Myocyte (in vitro differentiated cells): Measurements from ENCODE around the gene DLL1. TPM values are rescaled to one million over a fixed set of nuclear protein-coding genes. Genes with fewer than 3 reads are reported as not detected.

Source experiments
- DNase-seq: peaks from one replicate; pipeline ENCODE4 v3.0.0-alpha.2; 2012; ENCODE audit warnings: low read depth
- total RNA-seq: library from RNA; depleted of rRNA; stranded (reverse); fragments of >200 nt; gene quantifications from 2 replicates; pipeline ENCODE4 v1.2.3, GENCODE V29; 2014

DLL1 gene
- total RNA-seq, 1 donor from 2014 or later, result 38.7 TPM

- DNase-seq, result no peak
Measured at GRCh38 chr6:170283212-170284081, 7.4 kb downstream of the DLL1 start.

GRCh38 chr6:170282512-170283158 lies 8.2 kb downstream of the DLL1 start:
- no peak for DNase-seq

GRCh38 chr6:170281331-170282292 lies 9.3 kb downstream of the DLL1 start:
- no peak for DNase-seq

GRCh38 chr6:170280689-170281045 lies 10.2 kb downstream of the DLL1 start:
- no peak for DNase-seq

- DNase-seq, result peak; percentile 88
Measured at GRCh38 chr6:170279977-170280688, 10.7 kb downstream of the DLL1 start.

- DNase-seq, result no peak
Measured at GRCh38 chr6:170279426-170279825, 11.5 kb downstream of the DLL1 start.

- no peak for DNase-seq
Measured at GRCh38 chr6:170278743-170279094, 12.2 kb downstream of the DLL1 start.

GRCh38 chr6:170277893-170278742 lies 12.8 kb downstream of the DLL1 start:
- no peak for DNase-seq

GRCh38 chr6:170276369-170277057 lies 14.4 kb downstream of the DLL1 start:
- DNase-seq, result no peak

GRCh38 chr6:170274713-170275560 lies 15.9 kb downstream of the DLL1 start:
- no peak for DNase-seq

- no peak for DNase-seq
Measured at GRCh38 chr6:170273681-170274080, 17.2 kb downstream of the DLL1 start.

GRCh38 chr6:170273191-170273590 lies 17.7 kb downstream of the DLL1 start:
- DNase-seq, result no peak

GRCh38 chr6:170272341-170273065 lies 18.4 kb downstream of the DLL1 start:
- no peak for DNase-seq

- DNase-seq, result no peak
Measured at GRCh38 chr6:170271771-170272314, 19.0 kb downstream of the DLL1 start.

GRCh38 chr6:170270984-170271593 lies 19.8 kb downstream of the DLL1 start:
- DNase-seq, result no peak

GRCh38 chr6:170269846-170270541 lies 20.9 kb downstream of the DLL1 start:
- peak; percentile 84 for DNase-seq
